ENCODE results near the gene TMCO2. TPM values are rescaled to one million over a fixed set of nuclear protein-coding genes. Genes with fewer than 3 reads are reported as not detected.

Gene TMCO2
- total RNA-seq, 2 donors from 2014 or later: not detected

DNA sequence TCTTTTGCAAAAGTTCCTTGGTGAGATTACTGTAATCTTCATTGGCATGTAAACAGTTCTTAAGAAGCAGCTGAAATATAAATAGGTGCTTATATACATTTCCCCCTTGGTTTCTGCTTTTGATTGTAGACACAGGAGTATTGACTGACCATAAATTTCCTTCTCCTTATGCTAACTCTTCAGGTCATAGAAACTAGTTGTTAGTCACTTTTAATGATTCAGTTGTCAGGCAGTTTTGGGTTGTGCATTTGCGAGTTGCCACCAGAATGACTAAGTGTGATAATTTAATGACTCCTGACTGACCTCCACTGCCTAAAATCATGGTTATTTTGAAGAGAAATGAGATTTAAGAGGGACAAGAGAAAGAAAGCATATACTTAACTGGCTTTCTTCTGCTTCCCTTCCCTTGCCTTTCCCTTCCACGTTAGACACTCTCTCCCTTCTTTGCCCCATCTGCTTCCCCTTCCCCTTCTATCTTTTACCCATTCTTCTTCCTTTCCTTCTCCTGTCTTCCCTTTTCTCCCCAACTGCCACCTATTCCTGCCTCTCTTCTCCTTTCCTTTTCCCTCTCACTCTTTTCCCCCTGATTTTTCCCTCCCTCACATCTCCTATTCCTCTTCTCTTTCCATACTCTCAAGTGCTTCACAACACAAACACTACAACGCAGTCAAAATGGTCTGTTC is 22.6 kb downstream of the TMCO2 start:
- no peaks in the 10 kb centered on the region for H3K4me1 ChIP-seq (ENCODE audit: control insufficient read depth, insufficient read depth, low read length)
- Mint-ChIP-seq H3K4me3 (no peak overlapping the region), H3K4me1 (no peaks in the 10 kb centered on the region), H3K36me3 (ENCODE audit: low read depth) (peaks cover 63% of the 10 kb centered on the region), H3K27me3 (ENCODE audit: insufficient read depth) (no peaks in the 10 kb centered on the region), H3K9me3 (no peaks in the 10 kb centered on the region), H3K27ac (no peak overlapping the region)
- H3K27ac ChIP-seq (ENCODE audit: low read depth, low read length): no peak overlapping the region
- H3K9ac ChIP-seq (ENCODE audit: extremely low read depth, low read length, poor library complexity, severe bottlenecking): no peak overlapping the region
- WGBS, 2 experiments (ENCODE audit: insufficient coverage in 1 of 2, insufficient read length in 1 of 2): 91 to 92% methylated on average over 2 to 3 of the region's 3 CpGs
- no peaks in the 10 kb centered on the region for H3K9me3 ChIP-seq (ENCODE audit: control insufficient read depth, low read length)
- H3K4me3 ChIP-seq (ENCODE audit: low read length): no peak overlapping the region
- no peaks in the 10 kb centered on the region for H3K27me3 ChIP-seq (ENCODE audit: control insufficient read depth, insufficient read depth, low read length, poor library complexity, severe bottlenecking)
- H3K36me3 ChIP-seq (ENCODE audit: control insufficient read depth, insufficient read depth, low read length): peaks cover 78% of the 10 kb centered on the region
- no peak for TF ChIP-seq CTCF (conservative IDR thresholded peaks at IDR 0.05)
- no peak for DNase-seq

DNA sequence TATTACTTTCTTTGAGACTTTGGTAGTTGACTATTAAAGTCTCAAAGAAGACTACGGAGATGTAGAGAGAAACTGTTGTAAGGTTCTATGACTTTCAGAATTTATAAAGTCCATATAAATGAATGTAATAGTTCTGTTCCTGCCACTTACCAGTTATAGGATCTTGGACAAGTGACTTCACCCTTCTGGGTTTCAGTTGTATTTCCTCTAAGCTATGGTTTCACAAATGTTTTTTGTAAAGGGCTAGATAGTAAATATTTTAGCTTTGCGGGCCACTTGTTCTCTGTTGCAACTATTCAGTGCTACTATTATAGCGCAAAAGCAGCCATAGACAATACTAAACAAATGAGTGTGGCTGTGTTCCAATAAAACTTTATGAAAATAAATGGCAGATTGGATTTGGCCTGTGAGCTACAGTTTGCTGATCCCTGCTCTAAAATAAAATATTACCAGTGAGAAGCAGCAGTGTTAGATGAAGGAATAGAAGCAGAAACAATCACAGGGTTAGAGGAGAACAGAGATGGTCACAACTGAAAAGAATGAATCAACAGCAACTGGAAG is 25.0 kb downstream of the TMCO2 start:
- TF ChIP-seq CTCF (conservative IDR thresholded peaks at IDR 0.05): no peak
- peaks cover 78% of the 10 kb centered on the region for H3K36me3 ChIP-seq (ENCODE audit: control insufficient read depth, insufficient read depth, low read length)
- H3K9ac ChIP-seq (ENCODE audit: extremely low read depth, low read length, poor library complexity, severe bottlenecking): no peak overlapping the region
- H3K36me3 Mint-ChIP-seq (ENCODE audit: low read depth): peaks cover 68% of the 10 kb centered on the region
- H3K9me3 ChIP-seq (ENCODE audit: control insufficient read depth, low read length): no peaks in the 10 kb centered on the region
- DNase-seq: no peak
- H3K27me3 Mint-ChIP-seq (ENCODE audit: insufficient read depth): no peaks in the 10 kb centered on the region
- H3K4me3 Mint-ChIP-seq: no peak overlapping the region
- H3K27ac ChIP-seq (ENCODE audit: low read depth, low read length): no peak overlapping the region
- 94 to 100% methylated on average over 1 to 3 of the region's 3 CpGs for WGBS, 2 experiments (ENCODE audit: insufficient coverage in 1 of 2, insufficient read length in 1 of 2)
- H3K9me3 Mint-ChIP-seq: no peaks in the 10 kb centered on the region
- no peaks in the 10 kb centered on the region for H3K4me1 ChIP-seq (ENCODE audit: control insufficient read depth, insufficient read depth, low read length)
- no peak overlapping the region for H3K27ac Mint-ChIP-seq
- no peaks in the 10 kb centered on the region for H3K4me1 Mint-ChIP-seq
- no peaks in the 10 kb centered on the region for H3K27me3 ChIP-seq (ENCODE audit: control insufficient read depth, insufficient read depth, low read length, poor library complexity, severe bottlenecking)
- H3K4me3 ChIP-seq (ENCODE audit: low read length): no peak overlapping the region

DNA sequence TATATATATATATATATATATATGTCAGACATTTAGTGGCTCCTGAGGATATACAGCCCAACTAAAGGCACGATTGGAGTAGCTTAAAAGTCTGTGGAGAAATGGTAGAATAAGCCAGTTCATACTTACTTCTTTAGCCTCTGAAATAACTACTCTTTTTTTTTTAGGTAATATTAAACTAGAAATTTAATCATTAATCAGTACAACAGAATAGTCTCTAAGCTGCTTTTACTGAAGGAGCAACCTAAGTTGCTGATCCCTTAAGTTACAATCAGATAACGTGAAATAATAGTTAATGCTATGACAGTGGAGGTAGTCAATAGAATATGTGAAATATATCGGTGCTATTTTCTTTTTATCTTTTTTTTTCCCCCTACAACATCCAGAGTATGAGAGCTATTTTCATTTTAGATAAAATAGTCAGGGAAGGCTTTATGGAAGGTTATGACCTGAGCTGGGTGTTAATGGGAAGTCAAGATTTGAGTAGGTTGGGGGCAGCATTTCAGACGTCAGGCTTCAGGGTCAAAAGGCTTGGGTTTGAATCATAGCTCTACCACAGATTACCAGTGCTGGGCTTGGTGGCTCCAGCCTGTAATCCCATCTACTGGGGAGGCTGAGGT is 25.9 kb downstream of the TMCO2 start:
- H3K4me3 Mint-ChIP-seq: no peak overlapping the region
- H3K36me3 ChIP-seq (ENCODE audit: control insufficient read depth, insufficient read depth, low read length): peaks cover 75% of the 10 kb centered on the region
- no peak overlapping the region for H3K9ac ChIP-seq (ENCODE audit: extremely low read depth, low read length, poor library complexity, severe bottlenecking)
- no peak for TF ChIP-seq CTCF (conservative IDR thresholded peaks at IDR 0.05)
- no peaks in the 10 kb centered on the region for H3K9me3 ChIP-seq (ENCODE audit: control insufficient read depth, low read length)
- no peaks in the 10 kb centered on the region for H3K4me1 ChIP-seq (ENCODE audit: control insufficient read depth, insufficient read depth, low read length)
- no peak overlapping the region for H3K27ac Mint-ChIP-seq
- no peaks in the 10 kb centered on the region for H3K4me1 Mint-ChIP-seq
- no peaks in the 10 kb centered on the region for H3K27me3 ChIP-seq (ENCODE audit: control insufficient read depth, insufficient read depth, low read length, poor library complexity, severe bottlenecking)
- no peak for DNase-seq
- peaks cover 61% of the 10 kb centered on the region for H3K36me3 Mint-ChIP-seq (ENCODE audit: low read depth)
- H3K4me3 ChIP-seq (ENCODE audit: low read length): no peak overlapping the region
- no peaks in the 10 kb centered on the region for H3K27me3 Mint-ChIP-seq (ENCODE audit: insufficient read depth)
- H3K9me3 Mint-ChIP-seq: no peaks in the 10 kb centered on the region
- 96% methylated on average over 2 of the region's 4 CpGs; no CpG with 5 or more reads in 1 of the 2 experiments for WGBS, 2 experiments (ENCODE audit: insufficient coverage in 1 of 2, insufficient read length in 1 of 2)
- no peak overlapping the region for H3K27ac ChIP-seq (ENCODE audit: low read depth, low read length)

All from endodermal cell (in vitro differentiated cells).